Duodenal mucosa (tissue), 2 donors: ENCODE measurements around the gene MSGN1.

ENCODE experiments used
- H3K27ac ChIP-seq: one replicate; pipeline ENCODE4 v1.7.0; 2013; ENCODE audit warnings: low read depth, low read length
- H3K27me3 ChIP-seq, 2 donors: one replicate each; pipeline ENCODE4 v1.7.0; 2013; ENCODE audit warnings: low read length in 2 of 2, control low read depth in 1 of 2; ENCODE audit not compliant: insufficient read depth in 2 of 2, control insufficient read depth in 1 of 2
- H3K36me3 ChIP-seq, 2 donors: one replicate each; pipeline ENCODE4 v1.7.0; 2013; ENCODE audit warnings: low read length in 2 of 2, control low read depth in 1 of 2; ENCODE audit not compliant: insufficient read depth in 2 of 2, control insufficient read depth in 1 of 2
- H3K4me1 ChIP-seq, 2 donors: one replicate each; pipeline ENCODE4 v1.7.0; 2013; ENCODE audit warnings: low read length in 2 of 2, control low read depth in 1 of 2; ENCODE audit not compliant: insufficient read depth in 2 of 2, control insufficient read depth in 1 of 2
- H3K4me3 ChIP-seq, 2 donors: one replicate each; pipeline ENCODE4 v1.7.0; 2013; ENCODE audit warnings: low read length in 2 of 2, low read depth in 1 of 2
- H3K9ac ChIP-seq, 2 donors: one replicate each; pipeline ENCODE4 v1.7.0; 2013; ENCODE audit warnings: low read length in 2 of 2, low read depth in 1 of 2
- H3K9me3 ChIP-seq, 2 donors: one replicate each; pipeline ENCODE4 v1.7.0; 2013; ENCODE audit warnings: low read length in 2 of 2, control low read depth in 1 of 2; ENCODE audit not compliant: control insufficient read depth in 1 of 2

Gene MSGN1

DNA sequence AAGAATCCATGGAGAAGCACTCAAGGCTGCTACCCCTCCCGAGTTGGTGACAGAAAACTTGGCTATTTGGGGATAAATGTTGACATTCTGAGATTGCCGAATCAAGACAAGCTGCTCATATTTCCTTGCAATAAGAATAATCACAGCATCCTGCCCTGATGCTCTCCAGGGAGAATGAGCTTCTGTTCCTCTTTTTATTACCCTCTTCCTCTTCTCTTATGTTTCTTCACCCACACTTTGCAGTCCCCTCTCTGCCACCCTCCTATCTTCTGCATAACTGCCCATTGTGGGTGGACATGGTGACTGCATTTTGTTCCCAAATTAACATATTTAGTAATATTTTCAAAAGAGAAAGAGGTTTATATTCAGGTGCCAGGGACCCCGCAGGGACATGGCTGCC, 11.9 kb upstream of the MSGN1 start:
- H3K27me3 ChIP-seq = no peaks in the 10 kb centered on the region
- H3K36me3 ChIP-seq = no peaks in the 10 kb centered on the region
- no peaks in the 10 kb centered on the region for H3K4me1 ChIP-seq

DNA sequence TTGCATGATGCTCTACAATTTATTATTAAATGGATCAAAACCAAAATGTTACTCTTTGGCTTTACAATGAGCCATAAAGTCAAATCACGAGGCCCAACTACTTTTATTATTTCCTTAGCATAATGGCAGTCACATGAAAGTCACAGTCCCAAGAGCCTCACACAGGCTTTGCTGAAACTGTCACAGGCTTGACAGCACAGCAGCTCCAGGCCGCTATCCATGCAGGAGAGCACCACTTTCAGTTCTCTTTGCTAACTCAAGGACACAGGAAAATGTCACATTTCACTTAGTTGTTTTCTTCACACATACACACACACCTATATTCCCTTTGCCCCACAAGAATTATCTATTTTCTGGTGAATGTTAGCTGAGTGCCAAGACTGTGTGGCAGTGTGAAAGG, 11.1 kb upstream of the MSGN1 start:
- no peak overlapping the region for H3K9ac ChIP-seq
- H3K4me3 ChIP-seq = no peak overlapping the region
- no peaks in the 10 kb centered on the region for H3K36me3 ChIP-seq
- no peak overlapping the region for H3K27ac ChIP-seq
- no peaks in the 10 kb centered on the region for H3K27me3 ChIP-seq
- H3K9me3 ChIP-seq = no peaks in the 10 kb centered on the region
- H3K4me1 ChIP-seq = no peaks in the 10 kb centered on the region

More for the DNA sequence above, 11.9 kb upstream of the MSGN1 start:
- Histone ChIP-seq H3K9ac (no peak overlapping the region), H3K27ac (no peak overlapping the region), H3K4me3 (no peak overlapping the region), H3K9me3 (no peaks in the 10 kb centered on the region)

DNA sequence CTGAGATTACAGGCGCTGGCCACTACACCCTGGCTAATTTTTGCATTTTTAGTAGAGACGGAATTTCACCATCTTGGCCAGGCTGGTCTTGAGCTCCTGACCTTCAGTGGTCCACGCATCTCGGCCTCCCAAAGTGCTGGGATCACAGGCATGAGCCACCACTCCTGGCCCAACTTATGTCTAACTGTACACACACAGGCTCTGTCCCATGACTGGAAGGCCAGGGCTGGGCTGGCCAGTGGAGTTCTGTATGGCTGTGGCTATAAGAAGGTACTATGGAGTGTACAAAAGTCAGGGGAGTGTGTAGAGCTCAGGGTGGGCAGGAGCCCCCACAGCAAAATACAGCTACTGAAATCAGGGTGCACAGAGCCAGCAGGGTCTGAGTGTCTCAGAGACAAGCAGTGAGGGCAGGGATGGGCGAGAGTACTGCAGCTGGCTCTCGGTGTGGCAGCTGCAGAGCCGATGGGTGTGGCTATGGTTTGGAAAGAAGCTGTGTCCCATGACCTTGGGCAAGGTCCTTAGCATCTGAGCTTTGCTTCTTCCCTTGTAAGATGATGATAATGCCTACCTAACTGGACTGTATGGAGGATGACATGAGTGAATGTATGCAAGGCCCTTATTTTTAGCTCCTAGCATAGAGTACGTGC, 10.4 kb upstream of the MSGN1 start:
- no peaks in the 10 kb centered on the region for H3K4me1 ChIP-seq
- H3K9ac ChIP-seq = no peak overlapping the region
- H3K27me3 ChIP-seq = no peaks in the 10 kb centered on the region
- H3K36me3 ChIP-seq = no peaks in the 10 kb centered on the region
- H3K9me3 ChIP-seq = no peaks in the 10 kb centered on the region
- no peak overlapping the region for H3K27ac ChIP-seq
- H3K4me3 ChIP-seq = no peak overlapping the region

DNA sequence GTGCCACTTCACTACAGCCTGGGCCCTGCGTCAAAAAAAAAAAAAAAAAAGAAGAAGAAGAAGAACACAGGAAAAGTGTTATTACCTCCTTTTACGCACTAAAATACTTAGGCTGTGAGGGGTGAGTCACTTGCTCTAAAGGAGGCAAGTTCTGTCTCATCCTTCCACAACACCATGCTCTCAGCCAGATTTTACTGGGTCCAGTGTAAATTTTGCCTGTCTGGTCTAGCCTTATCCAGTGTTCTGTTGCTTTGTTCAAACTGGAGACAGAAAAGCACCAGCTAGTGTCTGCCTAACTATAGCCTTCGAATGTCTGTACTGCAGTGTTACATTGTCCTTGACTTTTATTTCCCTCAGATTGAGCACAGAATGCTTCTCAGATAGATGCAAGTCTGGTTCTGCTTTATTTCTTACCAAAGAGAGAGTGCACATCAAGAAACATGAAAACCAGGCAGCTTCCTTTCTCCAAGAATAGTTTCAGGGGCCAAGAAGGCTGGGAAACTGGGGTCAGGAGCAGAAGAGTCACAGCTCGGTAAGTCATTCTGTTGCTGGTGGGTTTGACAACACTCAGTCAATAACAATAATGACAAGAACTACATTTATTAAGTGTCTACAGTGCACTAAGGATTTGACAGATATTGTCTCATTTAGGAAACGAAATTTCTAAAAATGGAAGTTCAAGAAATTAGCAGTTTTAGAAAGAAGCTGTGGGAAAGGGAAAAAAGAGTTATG, 3.1 kb upstream of the MSGN1 start:
- Histone ChIP-seq H3K9ac (no peak overlapping the region), H3K9me3 (no peaks in the 10 kb centered on the region), H3K36me3 (no peaks in the 10 kb centered on the region), H3K27ac (no peak overlapping the region), H3K4me1 (peaks cover 0 to 4% of the 10 kb centered on the region in 2 donors), H3K4me3 (no peak overlapping the region), H3K27me3 (no peaks in the 10 kb centered on the region)

DNA sequence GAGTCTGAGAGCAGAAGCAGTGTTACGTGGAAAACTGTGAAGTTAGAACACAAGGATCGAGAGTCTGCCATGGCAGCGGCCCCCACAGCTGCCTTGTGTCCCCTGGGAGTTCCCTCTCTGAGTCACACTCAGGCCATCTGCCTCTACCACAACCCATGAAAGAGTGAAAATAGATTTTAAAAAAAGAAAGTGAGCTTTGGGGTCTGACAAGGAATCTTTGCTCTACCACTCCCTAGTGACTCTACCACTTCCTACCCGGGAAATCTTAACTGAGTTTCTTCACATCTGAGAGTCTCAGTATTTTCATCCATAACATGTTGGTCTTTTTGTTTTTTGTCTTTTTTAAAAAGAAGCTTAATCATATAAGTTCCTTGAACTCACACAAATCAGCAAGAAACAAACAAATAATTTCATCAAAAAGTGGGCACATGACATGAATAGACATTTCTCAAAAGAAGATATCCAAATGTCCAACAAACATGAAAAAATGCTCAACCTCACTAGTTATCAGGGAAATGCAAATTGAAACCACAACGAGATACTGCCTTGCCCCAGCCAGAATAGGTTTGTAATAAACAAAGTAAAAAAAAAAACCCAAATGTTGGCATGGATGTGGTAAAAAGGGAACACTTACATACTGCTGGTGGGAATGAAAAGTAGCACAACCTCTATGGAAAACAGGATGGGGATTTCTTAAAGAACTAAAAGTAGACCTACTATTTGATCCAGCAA, 2.4 kb upstream of the MSGN1 start:
- Histone ChIP-seq H3K27ac (no peak overlapping the region), H3K9ac (no peak overlapping the region), H3K4me3 (no peak overlapping the region)

DNA sequence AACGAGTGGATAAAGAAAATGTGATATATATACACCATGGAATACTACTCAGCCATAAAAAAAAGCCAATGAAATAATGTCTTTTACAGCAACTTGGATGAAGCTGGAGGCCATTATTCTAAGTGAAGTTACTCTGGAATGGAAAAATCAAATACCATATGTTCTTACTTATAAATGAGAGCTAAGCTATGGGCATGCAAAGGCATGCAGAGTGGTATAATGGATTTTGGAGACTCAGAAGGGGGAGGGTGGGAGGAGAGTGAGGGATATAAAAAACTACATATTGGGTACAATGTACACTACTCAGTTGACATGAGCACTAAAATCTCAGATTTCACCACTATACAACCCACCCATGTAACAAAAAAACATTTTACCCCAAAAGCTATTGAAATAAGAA, 1.7 kb upstream of the MSGN1 start:
- Histone ChIP-seq H3K9me3 (no peaks in the 10 kb centered on the region), H3K4me3 (no peak overlapping the region), H3K36me3 (no peaks in the 10 kb centered on the region), H3K9ac (no peak overlapping the region), H3K27me3 (no peaks in the 10 kb centered on the region), H3K27ac (no peak overlapping the region), H3K4me1 (peaks cover 0 to 4% of the 10 kb centered on the region in 2 donors)

More for the DNA sequence above, 2.4 kb upstream of the MSGN1 start:
- H3K36me3 ChIP-seq = no peaks in the 10 kb centered on the region
- no peaks in the 10 kb centered on the region for H3K9me3 ChIP-seq
- H3K4me1 ChIP-seq = peaks cover 0 to 4% of the 10 kb centered on the region in 2 donors
- no peaks in the 10 kb centered on the region for H3K27me3 ChIP-seq

DNA sequence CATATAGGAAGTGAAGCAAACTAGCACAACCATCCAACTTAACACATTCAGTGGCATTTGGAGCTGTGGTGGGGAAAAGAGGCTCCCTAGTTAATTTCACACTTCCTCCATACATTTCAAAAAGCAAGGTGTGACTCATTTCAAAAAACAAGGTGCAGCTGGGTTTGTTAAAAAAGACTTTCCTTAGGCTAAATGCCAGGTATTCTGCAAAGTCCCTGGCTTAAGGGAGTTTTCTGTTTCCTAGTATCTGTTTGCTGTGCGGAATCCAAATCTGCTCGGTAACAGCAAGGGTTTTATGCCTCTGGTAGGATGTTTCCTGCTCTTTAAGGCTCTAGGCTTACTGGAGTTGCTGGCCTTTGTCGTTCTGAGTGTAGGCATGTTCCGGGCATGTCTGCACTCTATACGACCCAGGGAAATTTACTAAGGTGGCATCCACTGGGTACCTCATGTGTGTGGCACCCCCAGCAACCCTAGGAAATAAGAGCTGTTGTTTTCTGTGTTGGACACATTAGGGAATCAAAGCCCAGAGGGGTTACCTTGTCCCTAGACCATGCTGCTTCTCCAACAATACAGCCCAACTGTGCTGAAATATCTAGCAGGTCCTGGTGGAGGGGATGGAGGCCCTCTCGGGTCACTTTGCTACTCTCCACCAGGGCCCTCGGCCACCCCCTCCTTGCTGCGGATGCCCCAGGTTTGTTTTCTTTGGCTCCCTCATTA, 634 bp upstream of the MSGN1 start:
- peaks cover 0 to 4% of the 10 kb centered on the region in 2 donors for H3K4me1 ChIP-seq
- H3K27me3 ChIP-seq = no peaks in the 10 kb centered on the region
- no peak overlapping the region for H3K27ac ChIP-seq
- no peaks in the 10 kb centered on the region for H3K9me3 ChIP-seq
- no peaks in the 10 kb centered on the region for H3K36me3 ChIP-seq
- no peak overlapping the region for H3K4me3 ChIP-seq
- no peak overlapping the region for H3K9ac ChIP-seq

DNA sequence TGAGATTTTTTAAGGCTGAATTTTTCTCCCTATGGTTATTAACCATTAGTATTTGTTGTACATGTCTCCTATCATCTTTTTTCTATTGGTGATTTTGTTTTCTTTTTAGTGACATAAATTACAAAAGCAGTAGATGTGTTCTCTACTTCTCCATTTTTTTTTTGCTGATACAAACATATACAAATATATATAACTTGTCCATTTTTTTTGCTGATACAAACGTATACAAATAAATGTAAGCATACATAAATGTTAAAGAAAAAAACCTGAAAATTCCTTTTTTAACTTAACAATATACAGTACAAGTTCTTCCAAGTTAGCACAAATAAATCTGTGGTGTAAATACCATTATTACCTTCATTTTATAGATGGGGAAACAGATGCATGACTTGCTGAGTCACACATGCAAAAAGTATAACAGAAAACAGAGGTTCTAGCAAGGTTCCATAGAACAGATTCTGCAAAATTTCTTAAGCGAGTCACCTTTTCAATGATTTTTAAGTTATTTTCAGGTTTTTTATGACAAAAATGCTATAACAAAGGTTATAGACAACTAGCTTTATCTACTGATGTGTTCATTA, 2.1 kb downstream of the MSGN1 start:
- Histone ChIP-seq H3K9me3 (no peaks in the 10 kb centered on the region), H3K27ac (no peak overlapping the region), H3K4me1 (peaks cover 0 to 4% of the 10 kb centered on the region in 2 donors), H3K4me3 (no peak overlapping the region), H3K36me3 (no peaks in the 10 kb centered on the region), H3K9ac (no peak overlapping the region), H3K27me3 (no peaks in the 10 kb centered on the region)

DNA sequence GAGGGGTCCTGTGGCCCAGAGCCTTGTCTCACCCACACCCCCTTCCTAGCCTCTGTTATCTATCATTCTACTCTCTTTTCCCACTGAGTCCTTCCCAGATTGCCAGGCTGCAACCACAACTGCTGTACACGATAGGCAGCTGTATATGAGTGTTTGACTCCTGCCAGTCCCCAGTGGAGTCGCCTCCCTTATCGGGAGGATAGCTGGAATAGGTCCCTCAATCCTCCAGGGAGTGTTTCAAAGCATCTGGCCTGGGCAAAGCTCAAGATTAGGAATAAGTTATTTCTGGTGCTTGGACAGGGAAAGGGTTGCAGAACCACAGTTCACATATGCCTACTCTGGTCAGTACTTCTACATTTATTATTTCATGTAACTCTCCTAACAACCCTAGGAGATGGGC, 4.8 kb downstream of the MSGN1 start:
- Histone ChIP-seq H3K9me3 (no peaks in the 10 kb centered on the region), H3K9ac (no peak overlapping the region), H3K27me3 (no peaks in the 10 kb centered on the region), H3K27ac (no peak overlapping the region), H3K36me3 (no peaks in the 10 kb centered on the region), H3K4me3 (no peak overlapping the region), H3K4me1 (no peaks in the 10 kb centered on the region)
